ENCODE data around the gene ZPBP.

ZPBP gene

GRCh38 chr7:50037086-50037485 lies 56.0 kb downstream of the ZPBP start:
- DNase-seq, result no peak

GRCh38 chr7:50022991-50023390 lies 70.1 kb downstream of the ZPBP start:
- no peak for DNase-seq

GRCh38 chr7:50022451-50022850 lies 70.6 kb downstream of the ZPBP start:
- DNase-seq, result no peak

- DNase-seq, result no peak
Observed at GRCh38 chr7:49995681-49996080, 97.4 kb downstream of the ZPBP start.

GRCh38 chr7:49986191-49986590 lies 106.9 kb downstream of the ZPBP start:
- no peak for DNase-seq

GRCh38 chr7:49980465-49980864 lies 112.6 kb downstream of the ZPBP start:
- DNase-seq, result no peak

GRCh38 chr7:49976238-49976637 lies 116.8 kb downstream of the ZPBP start:
- no peak for DNase-seq

- DNase-seq, result no peak
Observed at GRCh38 chr7:49974035-49974434, 119.0 kb downstream of the ZPBP start.

GRCh38 chr7:49937608-49938007 lies 155.4 kb downstream of the ZPBP start:
- no peak for DNase-seq

- DNase-seq, result no peak
Observed at GRCh38 chr7:49931627-49932026, 161.4 kb downstream of the ZPBP start.

- no peak for DNase-seq
Observed at GRCh38 chr7:49928787-49929186, 164.3 kb downstream of the ZPBP start.

- DNase-seq, result no peak
Observed at GRCh38 chr7:49927631-49928030, 165.4 kb downstream of the ZPBP start.

- no peak for DNase-seq
Observed at GRCh38 chr7:49926720-49927119, 166.3 kb downstream of the ZPBP start.

GRCh38 chr7:49911909-49912308 lies 181.1 kb downstream of the ZPBP start:
- DNase-seq, result no peak

- DNase-seq, result no peak
Observed at GRCh38 chr7:49894543-49894942, 198.5 kb downstream of the ZPBP start.

GRCh38 chr7:49893131-49893530 lies 199.9 kb downstream of the ZPBP start:
- no peak for DNase-seq

GRCh38 chr7:49892481-49892880 lies 200.6 kb downstream of the ZPBP start:
- no peak for DNase-seq

Measured in NCI-H2107 (cell line).